CD1c-positive myeloid dendritic cell (primary cell): Measurements from ENCODE around the gene BMPER.

Experiments used
- DNase-seq: peaks from one replicate; pipeline ENCODE4 v3.0.0-alpha.2; 2016; ENCODE audit errors: extremely low spot score

Gene BMPER

DNA sequence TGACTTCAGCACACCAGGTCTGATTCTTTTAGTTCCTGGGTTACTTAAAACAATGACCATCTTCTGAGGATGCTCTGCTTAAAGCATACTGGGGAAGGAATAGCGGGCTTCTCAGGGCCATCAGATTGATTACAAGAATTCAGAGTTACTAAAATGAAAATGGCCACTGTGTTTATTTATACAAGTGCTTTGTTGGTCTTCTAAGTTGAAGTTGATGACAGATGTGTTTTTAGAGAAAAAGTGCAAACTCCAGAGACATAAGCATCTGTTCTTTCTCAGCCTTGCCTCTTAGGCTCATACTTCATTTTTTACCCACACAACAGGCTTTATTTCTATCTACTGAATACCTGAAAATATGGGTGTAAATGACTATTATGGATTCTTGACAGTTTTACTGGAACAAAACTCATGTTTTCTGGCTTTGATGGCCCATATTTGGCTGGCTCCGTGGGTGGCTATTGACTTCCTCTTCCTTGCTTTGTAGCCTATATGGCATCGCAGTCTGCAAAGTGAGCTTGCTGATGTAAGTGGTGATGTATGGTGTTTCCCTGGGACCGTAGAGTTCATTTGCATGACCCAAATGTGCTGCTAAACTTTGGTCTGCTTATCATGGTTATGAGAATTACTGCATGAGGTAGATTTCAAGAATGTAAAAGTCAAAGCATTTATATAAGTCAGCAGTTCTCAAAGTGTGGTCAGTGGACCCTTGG is 121.3 kb downstream of the BMPER start:
- DNase-seq = no peak

DNA sequence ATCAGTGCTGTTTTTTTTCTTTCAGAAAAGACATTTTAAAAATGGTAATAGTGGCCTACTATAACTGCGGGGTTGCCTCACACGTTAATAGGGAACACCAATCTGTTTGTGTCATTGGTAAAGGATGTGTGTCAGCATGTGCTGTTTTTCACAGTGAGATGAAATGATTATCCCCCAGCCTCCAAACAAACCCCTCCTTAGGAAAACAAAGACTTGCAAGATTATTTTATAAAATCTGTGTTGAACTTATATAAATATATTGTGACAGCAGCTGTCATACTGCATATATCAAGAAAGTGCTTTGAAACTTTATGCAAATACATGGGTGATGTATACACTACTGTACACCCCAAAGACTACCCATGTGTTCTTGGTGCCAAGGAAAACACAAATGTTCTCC is 125.8 kb downstream of the BMPER start:
- DNase-seq = no peak

DNA sequence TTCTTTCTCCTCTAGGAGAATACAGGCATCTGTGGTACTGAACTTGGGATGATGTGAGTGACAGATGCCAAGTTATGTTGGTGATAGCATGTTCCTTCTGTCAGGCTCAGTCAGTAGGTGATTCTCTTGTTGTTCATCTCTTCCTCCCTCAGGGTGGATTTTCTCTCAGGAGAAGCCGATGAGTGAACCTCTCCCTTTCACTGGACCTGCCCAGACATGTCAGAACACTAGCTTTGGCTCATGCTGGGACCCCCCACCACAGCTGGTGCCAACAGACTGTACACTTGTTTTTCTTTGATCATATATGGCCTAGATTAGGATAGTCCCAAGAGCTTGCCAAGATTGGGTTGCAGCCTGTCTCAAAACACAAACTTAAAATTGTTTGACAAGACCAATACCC is 129.4 kb downstream of the BMPER start:
- DNase-seq = no peak

DNA sequence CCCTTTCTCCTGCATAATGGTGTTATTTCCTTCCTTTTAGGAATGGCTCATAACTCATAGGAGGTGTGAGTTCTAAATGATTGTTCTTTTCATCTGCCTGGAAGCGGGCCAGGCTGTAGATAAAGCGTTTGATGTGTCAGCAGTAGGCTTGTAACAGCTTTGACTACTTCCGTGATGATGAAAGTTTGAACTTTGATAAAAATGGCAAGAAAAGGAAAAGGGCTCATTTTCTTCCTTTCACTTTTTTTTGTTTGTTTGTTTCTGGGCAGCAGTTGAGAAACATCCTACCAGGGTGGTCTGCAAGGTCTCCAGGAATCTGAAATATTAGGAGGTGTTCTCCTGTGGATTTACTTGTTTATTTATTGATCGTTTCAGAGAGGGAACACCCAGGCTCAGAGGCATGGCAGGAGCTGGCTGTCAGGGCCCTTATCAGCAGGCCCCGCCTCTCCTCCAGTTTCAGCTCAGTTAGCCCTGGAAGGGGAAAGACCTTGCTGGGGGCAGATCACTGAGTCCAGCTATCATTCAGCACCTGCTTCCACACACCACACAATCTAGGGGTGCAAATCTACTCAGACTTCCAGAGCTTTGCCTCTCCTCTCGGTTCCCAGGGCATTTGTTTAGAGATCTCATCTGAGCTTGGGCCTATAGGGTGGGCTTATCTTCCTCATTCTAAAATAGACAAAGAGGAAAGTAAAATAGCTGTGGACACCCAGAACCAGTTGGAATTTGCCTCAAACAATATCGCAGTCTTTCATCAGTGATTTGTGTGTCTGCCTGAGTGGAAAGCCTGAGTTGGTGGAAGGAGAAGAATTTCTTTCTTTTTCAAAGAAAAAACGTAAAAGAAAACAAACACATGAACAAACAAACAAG is 130.9 kb downstream of the BMPER start:
- DNase-seq = no peak

DNA sequence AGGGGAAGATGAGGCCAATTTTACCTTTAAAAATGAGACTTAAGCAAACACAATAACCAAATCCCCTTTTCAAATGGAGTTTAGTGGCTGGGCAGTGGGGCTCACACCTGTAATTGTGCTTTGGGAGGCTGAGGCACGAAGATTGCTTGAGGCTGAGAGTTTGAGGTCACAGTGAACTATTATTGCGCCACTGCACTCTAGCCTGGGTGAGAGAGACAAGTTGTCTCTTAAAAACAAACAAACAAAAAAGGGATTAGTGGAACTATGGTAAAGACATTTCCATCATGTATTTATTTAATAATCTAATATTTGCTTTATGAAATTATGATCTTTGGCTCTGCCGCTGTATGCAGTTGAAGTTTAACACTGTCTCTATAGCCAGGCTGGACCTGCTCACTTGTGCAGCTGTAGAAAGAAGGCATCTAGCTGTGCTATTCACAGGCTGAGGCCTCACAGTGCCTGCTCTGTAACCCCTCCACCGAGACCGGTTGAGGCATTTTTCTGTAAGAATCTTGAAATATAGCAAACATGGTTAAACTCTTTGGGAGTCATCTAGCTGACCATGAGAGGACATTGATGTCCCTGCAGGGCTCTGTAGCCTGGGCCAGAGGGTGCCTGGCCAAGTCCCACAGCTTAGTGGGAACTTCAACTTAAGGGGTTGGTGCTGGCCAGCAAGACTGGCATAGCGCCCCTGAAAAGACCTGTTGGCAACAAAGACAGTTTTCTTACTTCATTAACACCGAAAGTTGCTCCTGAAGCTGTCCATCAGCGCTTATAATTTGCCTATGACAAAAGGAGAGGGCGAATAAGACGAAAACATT is 131.8 kb downstream of the BMPER start:
- no peak for DNase-seq

DNA sequence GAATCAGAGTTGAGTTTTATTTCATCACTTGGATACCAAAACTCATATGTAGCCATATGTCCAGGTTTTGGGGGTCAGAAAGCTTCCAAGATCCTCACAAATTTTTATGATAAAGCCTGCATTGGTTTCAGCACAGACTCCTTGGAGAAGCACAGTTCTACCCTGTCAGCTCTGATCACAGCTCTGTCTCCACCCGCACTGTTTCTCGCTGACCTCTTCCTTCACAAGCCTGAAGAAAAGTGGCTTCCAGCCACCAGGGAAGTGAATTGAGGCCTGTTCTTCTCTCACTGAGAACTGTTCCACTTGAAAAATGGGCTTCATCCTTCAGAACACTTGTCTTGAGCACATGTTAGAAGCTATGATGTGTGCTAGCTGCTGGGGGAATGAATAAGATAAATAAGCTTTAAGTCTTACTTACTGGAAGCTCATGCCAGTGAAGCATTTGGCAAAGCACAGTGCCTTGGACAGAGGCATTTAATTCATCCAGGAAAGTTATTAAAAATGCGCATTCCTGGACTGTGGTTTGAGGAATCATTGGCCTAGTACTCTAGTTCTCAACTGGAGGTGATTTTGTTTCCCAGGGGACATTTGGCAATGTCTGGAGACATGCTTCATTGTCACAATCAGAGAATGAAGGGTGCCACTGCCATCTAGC is 133.6 kb downstream of the BMPER start:
- no peak for DNase-seq

DNA sequence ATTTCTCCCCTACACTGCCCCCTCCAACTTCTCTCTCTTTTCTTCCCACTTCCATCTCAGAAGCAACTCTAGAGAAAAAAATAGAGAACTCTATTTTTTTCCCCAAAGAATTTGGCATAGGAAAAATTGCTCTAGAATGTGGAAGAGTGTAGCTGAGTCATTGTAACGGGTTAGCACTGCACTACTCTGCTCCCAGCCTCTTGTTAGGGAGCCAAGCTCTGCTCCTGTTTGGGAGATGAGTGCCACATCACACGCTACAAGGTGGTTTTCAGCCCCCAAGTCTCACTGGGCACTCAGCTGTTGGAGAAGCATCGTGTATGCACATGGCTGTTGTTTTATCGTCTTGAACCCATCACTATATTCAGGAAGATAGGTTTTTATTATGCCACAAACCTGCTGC is 136.4 kb downstream of the BMPER start:
- no peak for DNase-seq

DNA sequence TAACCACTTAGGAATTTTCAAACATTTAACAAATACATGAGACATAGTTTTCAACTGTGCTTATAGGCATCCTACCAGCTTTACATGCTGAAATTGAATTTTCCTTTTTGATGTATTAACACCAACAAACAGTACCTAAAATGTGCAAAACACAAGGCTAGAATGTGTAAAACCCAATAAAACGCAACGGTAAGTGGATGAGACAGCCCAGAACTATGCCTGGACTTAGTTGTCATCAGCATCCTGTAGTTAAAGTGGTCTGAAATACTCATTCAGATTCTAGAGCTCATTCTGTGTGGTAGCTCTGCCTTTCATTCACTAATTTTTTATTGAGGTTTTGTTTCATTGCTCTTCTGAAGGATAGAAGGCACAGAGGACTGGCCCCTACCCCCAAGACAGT is 137.1 kb downstream of the BMPER start:
- DNase-seq = no peak

DNA sequence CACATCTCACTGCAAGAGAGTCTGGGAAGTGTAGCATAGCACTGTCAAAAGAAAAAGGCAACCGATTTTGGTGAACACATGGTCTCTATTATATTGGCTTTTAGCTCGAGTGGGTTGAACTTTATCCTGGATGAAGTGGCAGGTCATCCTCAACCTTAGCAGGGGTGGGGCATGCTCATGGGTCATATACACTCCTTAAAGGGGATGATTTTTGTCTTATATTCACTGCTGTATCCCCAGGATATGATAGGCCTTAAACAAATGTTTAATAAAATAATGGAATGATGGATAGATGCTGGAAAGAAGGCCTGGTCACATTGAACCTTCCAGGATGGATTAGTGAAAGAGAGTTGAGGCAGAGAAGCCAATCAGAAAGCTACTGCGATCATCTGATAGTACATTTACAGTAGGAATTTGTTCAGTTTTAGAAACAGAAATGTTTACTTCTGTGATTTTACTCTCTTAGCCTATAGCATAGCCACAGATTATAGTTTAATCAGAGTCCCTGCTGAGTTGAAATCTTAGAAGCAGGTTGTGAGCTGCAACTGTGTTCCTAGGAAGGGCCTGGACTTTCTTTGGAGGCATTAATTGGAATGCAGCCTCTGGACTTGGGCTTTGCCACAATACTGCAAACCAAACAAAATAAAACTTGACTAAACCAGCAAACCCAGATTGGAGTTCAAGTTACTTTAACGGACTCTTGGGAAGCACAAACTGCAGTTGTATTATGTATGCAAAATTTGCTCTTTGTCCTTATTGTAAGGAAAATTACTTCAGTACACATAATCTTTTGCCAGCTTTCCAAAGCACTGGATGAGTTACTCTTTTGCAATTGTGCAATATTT is 138.3 kb downstream of the BMPER start:
- no peak for DNase-seq

DNA sequence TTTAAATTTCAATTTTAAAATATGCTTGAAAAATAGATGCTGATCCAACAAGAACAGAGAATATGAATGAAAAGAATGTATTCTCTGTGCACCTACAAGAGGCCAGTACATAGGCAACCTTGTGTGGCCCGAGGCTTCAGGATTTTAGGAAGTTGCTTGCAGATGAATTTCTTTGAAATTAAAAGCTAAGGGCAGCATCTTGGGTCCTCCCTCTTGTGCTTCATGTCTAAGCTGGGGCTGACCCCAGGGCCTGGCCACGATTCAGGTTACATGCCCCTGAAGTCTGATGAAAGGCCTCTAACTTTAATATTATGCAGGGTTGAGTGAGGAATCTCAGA is 138.9 kb downstream of the BMPER start:
- no peak for DNase-seq

DNA sequence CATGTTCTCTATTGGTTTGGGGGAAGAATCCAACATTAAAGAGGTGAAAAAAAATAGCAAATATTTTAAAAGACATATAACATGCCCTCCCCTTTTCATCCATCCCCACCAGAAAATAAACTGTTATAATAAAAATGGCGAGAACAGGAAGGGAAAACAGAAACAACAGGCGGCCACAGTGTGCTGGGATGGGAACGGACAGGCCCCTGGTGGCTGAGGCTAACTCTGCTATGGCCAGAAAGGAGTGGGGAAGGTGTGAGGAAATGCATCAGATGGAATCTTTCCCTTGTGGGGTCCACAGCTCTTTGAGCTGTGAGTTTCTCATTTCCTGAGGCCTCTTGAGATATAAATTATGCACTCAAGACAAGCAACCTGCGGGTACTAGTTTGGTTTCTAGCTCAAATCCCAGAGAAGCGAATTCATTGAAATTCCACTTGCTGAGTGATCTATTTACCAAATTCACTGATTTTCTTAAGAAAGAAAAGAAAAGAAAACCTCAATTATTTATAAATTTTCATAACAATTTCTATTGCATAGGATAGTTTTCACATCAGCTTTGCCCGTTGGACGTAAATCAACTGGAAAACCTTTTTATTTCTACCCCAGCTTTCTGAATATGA is 139.5 kb downstream of the BMPER start:
- no peak for DNase-seq

DNA sequence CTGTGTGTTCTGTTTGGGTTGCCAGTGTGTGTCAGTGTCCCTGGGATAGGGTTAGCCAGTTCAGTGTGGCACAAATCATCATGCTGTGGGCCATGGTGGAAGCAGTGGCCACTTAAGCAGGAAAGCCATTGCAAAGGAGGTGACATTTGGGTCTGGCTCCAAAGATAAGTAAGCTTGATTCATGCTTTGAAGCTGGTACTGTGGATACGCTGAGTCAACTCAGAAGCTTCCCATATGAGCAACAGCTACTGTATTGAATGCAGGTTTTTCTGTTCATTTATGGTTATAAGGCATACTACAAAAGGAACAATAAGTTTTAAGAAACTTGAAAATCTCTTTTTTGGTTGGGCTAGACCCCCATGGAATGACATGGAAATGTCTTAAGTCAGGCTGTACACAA is 143.1 kb downstream of the BMPER start:
- DNase-seq = no peak

DNA sequence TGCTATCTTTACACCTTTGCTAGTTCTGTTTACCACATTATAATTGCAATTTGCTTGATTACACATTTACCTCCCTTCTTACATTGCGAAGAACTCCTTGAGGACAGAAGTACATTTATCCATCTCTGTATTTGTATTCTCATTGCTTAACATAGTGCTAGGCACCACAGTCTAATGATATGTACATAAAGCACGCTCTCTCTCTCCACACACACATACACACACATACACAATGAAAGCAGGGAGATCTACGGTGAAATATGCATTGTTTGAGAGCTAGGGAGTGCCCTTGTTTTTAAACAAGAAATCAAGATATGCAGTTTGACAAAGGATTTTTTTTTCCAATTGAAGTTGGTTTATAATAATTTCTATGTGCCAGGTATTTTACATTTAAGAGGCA is 148.7 kb downstream of the BMPER start:
- no peak for DNase-seq

DNA sequence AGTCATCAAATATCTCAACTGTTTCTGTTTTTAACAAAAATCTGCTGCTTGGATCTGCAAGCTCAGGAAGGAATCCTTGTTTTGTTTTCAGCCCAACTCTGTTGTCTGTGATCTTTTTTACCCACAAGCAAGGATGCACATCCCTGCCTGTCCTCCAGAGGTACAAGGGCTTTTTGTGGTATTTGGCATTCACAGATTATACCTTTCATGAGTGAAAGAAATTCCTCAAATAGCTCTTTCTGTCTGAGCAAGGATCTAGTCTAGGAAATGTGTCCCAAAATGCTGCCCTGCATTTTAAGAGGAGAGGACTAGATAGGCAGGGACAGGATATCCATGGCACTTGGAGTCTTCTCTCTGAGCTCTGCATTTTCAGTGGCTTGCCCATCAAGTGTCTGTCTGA is 151.8 kb downstream of the BMPER start:
- DNase-seq = no peak

DNA sequence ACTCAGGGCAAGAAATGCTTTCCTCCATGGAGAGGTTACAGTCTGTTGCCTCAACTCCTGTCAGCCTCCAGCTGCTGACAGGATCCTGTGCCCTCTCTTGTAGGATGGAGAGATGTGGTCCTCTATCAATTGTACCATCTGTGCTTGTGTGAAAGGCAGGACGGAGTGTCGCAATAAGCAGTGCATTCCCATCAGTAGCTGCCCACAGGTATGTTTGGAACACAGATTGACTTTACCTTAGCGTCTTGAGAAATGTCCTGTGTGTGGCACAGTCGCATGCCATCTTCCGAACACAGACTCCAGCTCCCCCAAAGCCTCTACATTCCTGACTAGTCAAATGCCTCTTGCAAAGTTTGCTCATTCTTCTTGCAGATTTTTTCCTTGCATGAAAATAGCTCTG is 152.6 kb downstream of the BMPER start:
- no peak for DNase-seq

DNA sequence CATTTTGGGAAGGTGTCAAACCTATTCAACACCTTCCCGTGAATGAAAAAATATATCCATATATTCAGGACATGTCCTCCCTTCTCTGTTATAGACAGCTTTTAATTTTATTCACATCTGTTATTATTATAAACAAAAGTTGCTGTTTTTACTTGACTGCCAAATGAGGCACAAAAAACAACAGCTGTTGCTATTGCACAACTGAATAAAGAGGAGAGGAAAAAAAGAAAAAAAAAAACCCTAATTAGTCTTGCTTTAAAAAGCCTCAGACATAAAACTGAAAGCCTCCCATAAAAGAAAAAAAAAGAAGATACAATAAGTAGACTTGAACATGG is 153.4 kb downstream of the BMPER start:
- no peak for DNase-seq

DNA sequence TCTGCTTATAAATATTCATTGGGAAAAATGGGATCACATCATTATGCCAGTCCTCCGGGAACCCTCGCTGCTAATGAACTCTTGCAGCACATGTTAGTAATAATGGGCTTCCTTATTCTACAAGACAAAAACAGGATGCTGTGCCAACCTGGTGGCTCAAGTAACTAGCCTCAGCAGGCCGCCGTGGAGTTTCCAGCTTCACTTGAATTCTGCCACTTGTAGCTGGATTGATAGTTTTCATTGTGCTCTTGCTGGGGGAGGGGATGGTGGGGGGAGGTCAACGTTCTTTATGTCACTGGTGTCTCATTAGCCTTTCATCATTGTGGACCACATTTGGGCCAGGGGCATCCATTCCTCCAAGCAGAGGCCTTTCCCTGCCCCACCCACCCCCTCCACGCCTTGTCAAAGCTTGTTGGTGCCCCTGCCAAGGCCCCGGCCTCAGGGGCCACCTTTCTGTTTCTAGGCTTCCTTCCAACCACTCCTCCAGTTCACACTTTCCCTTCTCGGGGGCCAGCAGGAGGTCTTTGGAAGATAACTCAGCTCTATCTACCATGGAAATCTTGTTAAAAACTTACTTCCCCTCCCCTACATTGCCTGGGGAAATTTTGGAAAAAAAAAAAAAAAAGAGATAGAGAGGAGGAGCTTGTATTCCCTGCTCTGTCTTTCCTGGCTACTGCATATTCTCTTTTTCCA is 153.9 kb downstream of the BMPER start:
- no peak for DNase-seq

DNA sequence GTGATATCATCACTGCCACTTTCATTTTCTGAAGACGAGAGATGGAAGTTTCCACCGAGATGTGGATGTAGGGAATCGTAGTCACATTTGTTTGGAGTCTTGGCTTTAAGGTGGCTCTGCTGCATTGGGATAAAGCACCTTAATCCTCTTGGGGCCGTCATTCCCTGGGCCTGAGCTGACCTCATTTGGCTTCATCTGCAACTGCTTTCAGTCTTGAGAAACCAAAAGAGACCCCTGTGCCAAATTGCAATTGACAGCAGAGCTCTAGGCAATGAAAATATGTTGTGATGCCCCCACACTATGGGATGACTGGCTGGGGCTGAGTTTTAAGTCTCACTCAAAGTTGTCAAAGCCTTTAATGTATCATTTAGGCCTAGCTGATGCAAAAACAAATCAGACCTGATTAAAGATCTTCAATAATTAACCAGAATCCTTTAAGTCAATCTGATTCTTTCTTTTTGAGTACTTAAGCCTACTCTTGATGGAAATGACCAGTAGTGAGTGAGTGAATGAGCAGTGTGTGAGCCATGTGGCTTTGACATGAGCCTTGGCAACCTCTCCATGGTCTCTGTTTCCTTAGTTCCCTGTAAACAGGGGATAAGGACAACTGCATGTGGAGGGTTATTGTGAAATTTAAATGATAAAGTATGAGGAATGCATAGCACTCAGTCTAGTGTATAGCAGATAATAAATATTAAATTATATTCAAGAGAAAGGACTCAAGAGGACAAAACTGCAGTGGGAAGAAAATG is 155.0 kb downstream of the BMPER start:
- no peak for DNase-seq

DNA sequence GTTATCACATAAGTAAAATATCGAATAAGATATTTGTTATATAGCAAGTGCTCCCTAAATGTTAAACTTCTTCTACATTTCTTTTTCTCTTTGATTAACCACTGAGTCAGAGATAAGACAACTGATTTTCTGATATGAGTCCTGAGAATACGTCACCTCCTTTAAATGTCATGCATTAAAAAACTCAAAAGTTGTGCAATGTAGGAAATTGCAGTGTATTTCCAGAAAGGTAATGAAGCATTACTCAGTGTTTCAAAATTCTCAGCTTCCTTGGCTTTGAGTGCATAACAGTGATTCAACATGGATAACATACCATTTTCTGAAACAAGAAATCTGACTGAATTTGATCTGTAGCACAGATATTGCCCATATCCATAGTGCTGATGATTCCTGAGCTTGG is 155.8 kb downstream of the BMPER start:
- DNase-seq = no peak

DNA sequence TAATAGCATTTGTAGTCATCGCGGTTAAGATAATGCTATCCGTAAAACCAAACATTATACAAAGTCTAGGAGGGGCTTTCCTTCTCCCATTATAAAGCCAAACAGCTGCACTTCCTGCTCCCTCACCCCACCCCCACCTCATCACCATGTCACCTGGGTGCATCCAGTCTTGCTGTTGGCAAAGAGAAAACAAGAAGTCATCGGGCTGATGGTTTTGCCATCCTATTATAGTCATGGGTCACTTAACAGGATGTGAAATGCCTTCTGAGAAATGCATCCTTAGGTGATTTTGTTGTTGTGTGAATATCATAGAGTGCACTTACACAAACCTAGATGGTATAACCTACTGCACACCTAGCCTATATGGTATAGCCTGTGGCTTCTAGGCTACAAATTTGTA is 157.0 kb downstream of the BMPER start:
- DNase-seq = no peak
